A673 (cell line): ENCODE data around the gene RTN4IP1. TPM values are rescaled to one million over a fixed set of nuclear protein-coding genes. Genes with fewer than 3 reads are reported as not detected.

Source experiments
- BruUV-seq: library from RNA; stranded (reverse); fragments of 400-500 nt; replicated peaks from 2 replicates; lab custom pipeline; 2021; lab: Mats Ljungman, UMichigan
- CTCF ChIA-PET: fragments of 300-600 bp; sonication (Branson Sonifier 250); formaldehyde crosslinking; loops from one replicate; lab custom pipeline; 2022; ENCODE audit warnings: antibody characterized with exemption; lab: Charles Lee
- POLR2A ChIA-PET: fragments of 300-600 bp; sonication (Branson Sonifier 250); formaldehyde crosslinking; loops from one replicate; lab custom pipeline; 2022; ENCODE audit warnings: antibody characterized with exemption; ENCODE audit not compliant: low non-redundant PET; lab: Charles Lee
- DNase-seq: peaks from one replicate; pipeline ENCODE4 v3.0.0-alpha.2; 2015; ENCODE audit warnings: low spot score
- H3K27ac ChIP-seq: fragments of 200-600 bp; sonication (generic); 2 replicates; pipeline ENCODE4 v1.5.1; 2016; ENCODE audit warnings: mixed run types, low read depth, mild to moderate bottlenecking, mixed read lengths, antibody characterized with exemption, low read length; ENCODE audit not compliant: poor library complexity, severe bottlenecking
- H3K27me3 ChIP-seq: fragments of 200-600 bp; sonication (generic); replicated peaks from 2 replicates; pipeline ENCODE4 v1.6.1; 2017; ENCODE audit warnings: mixed run types, low read depth, mild to moderate bottlenecking, mixed read lengths, antibody characterized with exemption, low read length; ENCODE audit not compliant: insufficient read depth, poor library complexity
- H3K36me3 ChIP-seq: fragments of 200-600 bp; sonication (generic); 2 replicates; pipeline ENCODE4 v1.6.1; 2016; ENCODE audit warnings: mixed run types, mild to moderate bottlenecking, mixed read lengths, antibody characterized with exemption, low read length; ENCODE audit not compliant: insufficient read depth, poor library complexity, severe bottlenecking
- H3K4me1 ChIP-seq: fragments of 200-600 bp; sonication (generic); 2 replicates; pipeline ENCODE4 v1.6.1; 2017; ENCODE audit warnings: mixed run types, mild to moderate bottlenecking, mixed read lengths, antibody characterized with exemption, low read length; ENCODE audit not compliant: insufficient read depth, poor library complexity, severe bottlenecking
- H3K4me3 ChIP-seq: fragments of 200-600 bp; sonication (generic); 2 replicates; pipeline ENCODE4 v1.5.1; 2016; ENCODE audit warnings: low read depth, mixed run types, mild to moderate bottlenecking, mixed read lengths, low read length; ENCODE audit not compliant: poor library complexity, severe bottlenecking
- H3K9me3 ChIP-seq: fragments of 200-600 bp; sonication (generic); 2 replicates; pipeline ENCODE4 v1.6.1; 2016; ENCODE audit warnings: mixed run types, low read depth, mild to moderate bottlenecking, mixed read lengths, antibody characterized with exemption, low read length; ENCODE audit not compliant: poor library complexity, severe bottlenecking
- EZH2 ChIP-seq: fragments of 200-600 bp; sonication (generic); IDR thresholded peaks from 2 replicates; pipeline ENCODE4 v1.6.1; 2017; ENCODE audit warnings: borderline replicate concordance, low read depth, mild to moderate bottlenecking, mixed read lengths, antibody characterized with exemption, low read length; ENCODE audit not compliant: poor library complexity, severe bottlenecking
- intact Hi-C: fragments of 100-400 bp; cut with micrococcal nuclease; formaldehyde crosslinking; loops from one replicate; pipeline ENCODE4 v1.10.0; 2022; ENCODE audit not compliant: unreplicated experiment
- total RNA-seq: library from RNA; stranded (reverse); gene quantifications from 2 replicates; pipeline ENCODE4 v1.2.3, GENCODE V29; 2021
- TF ChIP-seq, protein P1 (sequence below): fragments of 300-800, 200-600 bp; sonication (generic); conservative IDR thresholded peaks from 2 replicates; pipeline ENCODE4 v1.5.1; 2017; ENCODE audit warnings: low read depth, mild to moderate bottlenecking, antibody characterized with exemption, low read length, moderate library complexity, mixed read lengths

The RTN4IP1 gene
- total RNA-seq, 1 experiment from 2014 or later = 15.7 TPM

DNA sequence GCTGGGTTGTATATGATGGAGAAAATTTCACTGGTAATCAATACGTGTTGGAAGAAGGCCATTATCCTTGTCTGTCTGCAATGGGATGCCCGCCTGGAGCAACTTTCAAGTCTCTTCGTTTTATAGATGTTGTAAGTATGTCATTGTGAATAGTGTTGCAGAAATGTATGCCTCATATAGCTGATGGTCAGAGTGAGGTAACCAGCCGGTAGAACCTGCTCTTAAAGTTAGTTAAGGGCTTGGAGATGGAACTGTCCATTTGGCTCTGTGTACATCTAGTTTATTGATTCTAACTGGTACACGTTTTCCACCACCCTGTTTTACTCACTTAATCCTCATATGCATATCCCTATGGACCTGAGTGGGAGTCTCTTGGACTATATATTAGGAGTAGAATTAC lies 73.5 kb downstream of the RTN4IP1 start:
- Histone ChIP-seq H3K27ac (no peak overlapping the region), H3K27me3 (no peaks in the 10 kb centered on the region), H3K4me3 (no peak overlapping the region), H3K4me1 (no peaks in the 10 kb centered on the region), H3K36me3 (no peaks in the 10 kb centered on the region), H3K9me3 (no peaks in the 10 kb centered on the region)
- POLR2A ChIA-PET = no interaction called here
- no peak for TF ChIP-seq EZH2
- TF ChIP-seq, protein P1, sequence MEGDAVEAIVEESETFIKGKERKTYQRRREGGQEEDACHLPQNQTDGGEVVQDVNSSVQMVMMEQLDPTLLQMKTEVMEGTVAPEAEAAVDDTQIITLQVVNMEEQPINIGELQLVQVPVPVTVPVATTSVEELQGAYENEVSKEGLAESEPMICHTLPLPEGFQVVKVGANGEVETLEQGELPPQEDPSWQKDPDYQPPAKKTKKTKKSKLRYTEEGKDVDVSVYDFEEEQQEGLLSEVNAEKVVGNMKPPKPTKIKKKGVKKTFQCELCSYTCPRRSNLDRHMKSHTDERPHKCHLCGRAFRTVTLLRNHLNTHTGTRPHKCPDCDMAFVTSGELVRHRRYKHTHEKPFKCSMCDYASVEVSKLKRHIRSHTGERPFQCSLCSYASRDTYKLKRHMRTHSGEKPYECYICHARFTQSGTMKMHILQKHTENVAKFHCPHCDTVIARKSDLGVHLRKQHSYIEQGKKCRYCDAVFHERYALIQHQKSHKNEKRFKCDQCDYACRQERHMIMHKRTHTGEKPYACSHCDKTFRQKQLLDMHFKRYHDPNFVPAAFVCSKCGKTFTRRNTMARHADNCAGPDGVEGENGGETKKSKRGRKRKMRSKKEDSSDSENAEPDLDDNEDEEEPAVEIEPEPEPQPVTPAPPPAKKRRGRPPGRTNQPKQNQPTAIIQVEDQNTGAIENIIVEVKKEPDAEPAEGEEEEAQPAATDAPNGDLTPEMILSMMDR = no peak
- no TSS peak for BruUV-seq
- DNase-seq = no peak
- intact Hi-C loops = no loop called here
- CTCF ChIA-PET = no interaction called here

DNA sequence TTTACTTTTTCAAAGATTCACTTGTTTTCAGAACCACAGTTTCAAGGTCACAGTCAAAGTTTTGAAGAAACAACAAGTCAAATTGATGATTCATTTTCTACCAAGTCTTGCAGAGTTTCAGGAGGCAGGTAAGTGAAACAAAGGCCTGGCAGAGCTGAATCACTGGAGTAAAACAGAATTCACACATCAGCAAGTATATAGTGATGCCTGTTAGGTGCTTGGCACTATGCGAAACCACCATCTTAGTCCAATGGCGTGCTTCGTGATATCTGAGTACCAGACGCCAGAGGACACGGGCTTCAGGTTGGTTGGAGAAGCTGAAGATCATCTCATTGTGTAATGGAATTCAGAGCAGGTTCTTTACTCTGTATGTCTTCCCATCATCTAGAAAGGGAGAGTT lies 75.9 kb downstream of the RTN4IP1 start:
- H3K9me3 ChIP-seq = no peaks in the 10 kb centered on the region
- H3K4me3 ChIP-seq = no peak overlapping the region
- H3K27me3 ChIP-seq = no peaks in the 10 kb centered on the region
- no peak for DNase-seq
- H3K4me1 ChIP-seq = no peaks in the 10 kb centered on the region
- intact Hi-C loops = no loop called here
- CTCF ChIA-PET = no interaction called here
- BruUV-seq = no TSS peak
- POLR2A ChIA-PET = no interaction called here
- H3K27ac ChIP-seq = no peak overlapping the region
- TF ChIP-seq EZH2 = no peak
- TF ChIP-seq, protein P1 = no peak
- H3K36me3 ChIP-seq = no peaks in the 10 kb centered on the region

DNA sequence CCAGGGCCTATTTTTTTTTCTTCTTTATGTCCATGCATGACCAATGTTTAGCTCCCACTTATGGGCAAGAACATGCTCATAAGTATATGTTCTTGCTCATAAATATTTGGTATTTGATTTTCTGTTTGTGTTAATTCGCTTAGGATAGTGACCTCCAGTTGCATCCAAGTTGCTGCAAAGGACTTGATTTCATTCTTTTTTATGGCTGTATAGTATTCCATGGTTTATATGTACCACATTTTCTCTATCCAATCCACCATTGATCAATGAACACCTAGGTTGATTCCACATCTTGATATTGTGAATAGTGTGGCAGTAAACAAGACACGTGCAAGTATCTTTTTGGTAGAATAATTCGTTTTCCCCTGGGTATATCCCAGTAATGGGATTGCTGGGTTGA lies 78.1 kb downstream of the RTN4IP1 start:
- no peak overlapping the region for H3K4me3 ChIP-seq
- POLR2A ChIA-PET = no interaction called here

More for the DNA sequence above, 78.1 kb downstream of the RTN4IP1 start:
- Histone ChIP-seq H3K27me3 (no peaks in the 10 kb centered on the region), H3K4me1 (peaks cover 21% of the 10 kb centered on the region), H3K36me3 (no peaks in the 10 kb centered on the region), H3K27ac (no peak overlapping the region), H3K9me3 (no peaks in the 10 kb centered on the region)
- DNase-seq = no peak
- no peak for TF ChIP-seq EZH2
- TF ChIP-seq, protein P1 = no peak
- intact Hi-C loops = no loop called here
- CTCF ChIA-PET = no interaction called here
- BruUV-seq = no TSS peak
